ENCODE measurements around the gene INPP4B. TPM values are rescaled to one million over a fixed set of nuclear protein-coding genes. Genes with fewer than 3 reads are reported as not detected.

The INPP4B gene
- total and polyA plus RNA-seq, 2 of the 4 experiments (the other 2 are of a cell fraction) = 1.8 to 14.0 TPM

GRCh38 chr4:142194905-142195304 lies 651.2 kb downstream of the INPP4B start:
- ChIA-PET POLR2A (ENCODE audit: unreplicated experiment) (no interaction called here), CTCF (no interaction called here)
- H3K4me3 ChIP-seq (ENCODE audit: insufficient read depth, low read depth, low read length) = no peak overlapping the region
- H2AK5ac ChIP-seq (ENCODE audit: low read depth, low read length) = no peak overlapping the region
- H3K4me2 ChIP-seq (ENCODE audit: low read depth, low read length) = no peak overlapping the region
- H3K56ac ChIP-seq (ENCODE audit: extremely low read depth, insufficient read depth, low read length) = no peak overlapping the region
- H2BK5ac ChIP-seq (ENCODE audit: low read depth, low read length, poor library complexity, severe bottlenecking) = no peak overlapping the region
- no peak overlapping the region for H3K4ac ChIP-seq (ENCODE audit: low read depth, low read length)
- no peak overlapping the region for H4K8ac ChIP-seq (ENCODE audit: low read depth in 2 of 2, low read length in 2 of 2)
- H4K5ac ChIP-seq (ENCODE audit: low read depth, low read length) = no peak overlapping the region
- DNase-seq = peak; percentile 16
- TF ChIP-seq RFX5 (IDR thresholded peaks at IDR 0.05; ENCODE audit: low read depth, low read length) (no peak), MAFK (IDR thresholded peaks at IDR 0.05; ENCODE audit: low read depth, low read length) (no peak), CEBPB (IDR thresholded peaks at IDR 0.05; ENCODE audit: low read depth, low read length) (no peak), ELK1 (IDR thresholded peaks at IDR 0.05; ENCODE audit: borderline replicate concordance, low read depth, low read length) (no peak), MXI1 (IDR thresholded peaks at IDR 0.05; ENCODE audit: borderline replicate concordance, low read depth, low read length) (no peak), CTCF (conservative IDR thresholded peaks at IDR 0.05; ENCODE audit: low read depth, low read length) (no peak), RAD21 (IDR thresholded peaks at IDR 0.05; ENCODE audit: low read length) (no peak), MAZ (IDR thresholded peaks at IDR 0.05; ENCODE audit: borderline replicate concordance, low read depth, low read length) (no peak), POLR2A (IDR thresholded peaks at IDR 0.05; ENCODE audit: low read depth, low read length) (no peak), BHLHE40 (IDR thresholded peaks at IDR 0.05; ENCODE audit: low read depth, low read length) (no peak), NFE2L2 (IDR thresholded peaks at IDR 0.05; ENCODE audit: low read depth, low read length) (no peak), USF2 (IDR thresholded peaks at IDR 0.05; ENCODE audit: low read depth, low read length) (no peak), RCOR1 (IDR thresholded peaks at IDR 0.05; ENCODE audit: insufficient replicate concordance, low read length) (no peak)
- BruUV-seq (replicated peaks) = no TSS peak
- H3K27ac ChIP-seq (ENCODE audit: insufficient read depth, low read length) = no peak overlapping the region
- no peak overlapping the region for H2BK120ac ChIP-seq (ENCODE audit: low read depth, low read length)
- no peak for ATAC-seq (ENCODE audit: low read depth)
- no peak overlapping the region for H3K23ac ChIP-seq (ENCODE audit: low read depth, low read length)
- intact Hi-C loops (cut with micrococcal nuclease) (no loop called here), in situ Hi-C loops (cut with MboI; ENCODE audit: low sequenced_read_pairs) (no loop called here), dilution Hi-C loops (cut with HindIII; ENCODE audit: low sequenced_read_pairs, unreplicated experiment) (no loop called here)
- no peaks in the 10 kb centered on the region for H3K36me3 ChIP-seq (ENCODE audit: control insufficient read depth, insufficient read depth, low read length)
- no peaks in the 10 kb centered on the region for H3K4me1 ChIP-seq (ENCODE audit: control insufficient read depth, insufficient read depth, low read length)
- no peak overlapping the region for H2BK20ac ChIP-seq (ENCODE audit: low read depth, low read length)
- H2AFZ ChIP-seq (replicated peaks; ENCODE audit: low read length, poor library complexity) = no peak overlapping the region
- H4K91ac ChIP-seq (ENCODE audit: insufficient read depth, low read depth, low read length) = no peak overlapping the region
- no CpG with 5 or more reads among the region's 2 CpGs for WGBS, 2 experiments (ENCODE audit: extremely low coverage in 2 of 2, insufficient read length in 1 of 2)
- H3K9me1 ChIP-seq (ENCODE audit: insufficient read depth, low read length) = no peaks in the 10 kb centered on the region
- H3K79me1 ChIP-seq (ENCODE audit: low read depth in 1 of 2, low read length in 2 of 2) = no peaks in the 10 kb centered on the region
- no peak overlapping the region for H2BK15ac ChIP-seq (ENCODE audit: low read depth, low read length)
- no peaks in the 10 kb centered on the region for H3K9me3 ChIP-seq (ENCODE audit: control insufficient read depth, insufficient read depth, low read length)
- no peak overlapping the region for H2AK9ac ChIP-seq (replicated peaks; ENCODE audit: low read depth, low read length, poor library complexity)
- no peak overlapping the region for H3K9ac ChIP-seq (ENCODE audit: low read depth, low read length)
- no peak overlapping the region for H3K14ac ChIP-seq (replicated peaks; ENCODE audit: low read depth, low read length)
- no peak overlapping the region for H3K18ac ChIP-seq (ENCODE audit: low read depth, low read length)
- H4K20me1 ChIP-seq (ENCODE audit: insufficient read depth, low read length) = no peaks in the 10 kb centered on the region
- H3K27me3 ChIP-seq (ENCODE audit: control insufficient read depth, insufficient read depth, low read length) = no peaks in the 10 kb centered on the region
